NCI-H1105 (cell line): ENCODE results near the gene XXYLT1.
"Not testable (repeated sequence)": the region's sequence is repeated elsewhere in the genome, so short reads cannot be mapped to it uniquely, and the experiment has no call there.

Source experiments
- DNase-seq: peaks from one replicate; lab custom pipeline; 2025; lab: John Stamatoyannopoulos, UW

Gene XXYLT1

DNA sequence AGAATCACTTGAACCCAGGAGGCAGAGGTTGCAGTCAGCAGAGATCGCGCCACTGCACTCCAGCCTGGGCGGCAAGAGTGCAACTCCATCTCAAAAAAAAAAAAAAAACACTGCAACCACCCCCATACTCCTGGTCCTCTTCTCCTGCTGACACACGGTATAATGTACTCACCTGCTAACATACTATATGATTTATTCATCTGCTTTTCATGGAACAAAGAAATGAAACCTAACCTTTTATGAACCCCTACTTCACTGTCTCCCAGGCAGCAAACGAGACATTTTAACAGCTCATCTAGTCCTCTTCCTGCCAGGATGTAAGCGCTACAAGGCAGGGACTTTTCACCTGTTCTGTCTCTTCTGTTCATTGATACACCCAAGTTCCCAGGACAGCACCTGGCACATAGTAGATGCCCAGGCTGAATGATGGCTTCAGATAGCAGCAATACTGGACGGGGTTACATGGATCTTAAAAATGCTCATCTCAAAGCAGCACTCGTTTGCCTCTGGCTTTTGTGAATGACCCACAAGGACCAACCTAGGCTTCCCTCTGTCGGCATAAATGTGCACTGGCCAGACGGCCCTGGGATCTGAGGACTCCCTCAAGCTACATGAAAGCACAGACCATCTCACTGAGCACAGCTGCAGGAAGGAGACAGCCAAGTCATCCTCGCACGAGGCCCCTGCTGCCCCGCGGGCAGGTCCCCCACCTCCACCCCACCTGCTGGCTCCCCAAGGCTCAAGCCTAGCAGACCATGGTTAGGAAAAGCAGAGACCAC lies 20.3 kb downstream of the XXYLT1 start:
- DNase-seq, result peak; percentile 21

DNA sequence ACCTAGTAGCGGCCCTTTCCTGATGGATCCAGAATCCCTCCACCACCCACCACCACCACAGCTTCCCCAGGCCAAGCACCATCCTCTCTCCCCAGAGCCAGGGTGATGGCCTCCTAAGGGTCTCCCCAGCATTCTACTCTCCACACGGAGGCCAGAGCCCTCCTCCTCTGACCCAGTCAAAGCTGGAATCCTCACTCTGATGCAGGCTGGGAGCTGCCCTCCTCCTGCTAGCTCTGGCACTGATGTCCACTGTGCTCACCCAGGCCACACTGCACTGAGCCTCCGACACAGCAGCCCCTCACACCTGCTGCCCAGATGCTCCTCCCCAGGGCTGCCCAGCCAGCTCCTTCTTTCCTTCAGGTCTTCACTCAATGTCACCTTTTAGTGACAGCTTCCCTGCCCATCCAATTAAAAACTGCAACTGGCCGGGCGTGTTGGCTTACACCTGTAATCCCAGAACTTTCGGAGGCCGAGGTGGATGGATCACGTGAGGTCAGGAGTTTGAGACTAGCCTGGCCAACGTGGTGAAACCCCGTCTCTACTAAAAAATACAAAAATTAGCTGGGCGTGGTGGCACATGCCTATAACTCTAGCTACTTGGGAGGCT lies 21.0 kb downstream of the XXYLT1 start:
- no peak for DNase-seq

DNA sequence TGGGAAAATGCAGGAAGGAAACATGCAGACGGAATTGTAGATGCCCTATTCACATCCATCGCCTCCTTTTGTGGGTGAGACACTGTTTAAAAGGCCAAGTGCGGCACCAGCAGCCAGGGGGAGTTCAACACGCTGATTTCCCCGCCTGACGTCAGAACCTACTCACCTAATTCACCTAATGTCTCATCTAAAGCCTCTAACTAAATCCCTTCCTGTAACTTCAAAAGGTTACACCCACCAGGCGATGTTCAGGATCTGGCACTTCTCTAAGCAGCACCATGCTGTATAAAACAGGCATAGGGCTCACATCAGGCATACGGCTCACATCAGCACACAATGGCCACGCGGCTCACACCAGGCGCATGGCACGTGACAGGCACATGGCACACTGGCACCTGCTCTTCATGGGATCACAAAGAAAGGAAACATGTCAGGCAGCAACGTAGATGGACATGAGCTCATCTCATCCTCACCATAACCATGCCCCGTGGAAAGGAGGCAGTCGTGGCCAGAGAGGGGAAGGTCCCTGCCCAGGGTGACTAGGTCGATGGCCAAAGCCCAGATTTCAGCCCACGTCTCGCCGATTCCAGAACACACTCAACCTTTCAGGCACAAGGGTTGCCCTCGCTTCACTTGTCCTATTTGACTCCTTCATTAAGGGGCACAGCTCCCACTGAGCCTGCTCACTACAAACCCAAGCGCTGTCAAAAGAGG lies 21.7 kb downstream of the XXYLT1 start:
- no peak for DNase-seq

DNA sequence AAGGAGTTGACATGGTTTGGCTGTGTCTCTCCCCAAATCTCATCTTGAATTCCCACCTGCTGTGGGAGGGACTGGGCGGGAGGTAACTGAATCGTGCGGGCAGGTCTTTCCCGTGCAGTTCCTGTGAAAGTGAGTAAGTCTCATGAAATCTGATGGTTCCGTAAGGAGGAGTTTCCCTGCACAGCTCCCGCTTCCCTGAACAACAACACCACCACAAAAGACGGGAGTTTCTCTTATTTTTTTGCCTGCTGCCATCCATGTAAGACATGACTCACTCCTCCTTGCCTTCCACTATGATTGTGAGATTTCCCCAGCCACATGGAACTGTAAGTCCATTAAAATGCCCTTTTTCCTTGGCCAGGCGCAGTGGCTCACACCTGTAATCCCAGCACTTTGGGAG lies 22.7 kb downstream of the XXYLT1 start:
- no peak for DNase-seq

DNA sequence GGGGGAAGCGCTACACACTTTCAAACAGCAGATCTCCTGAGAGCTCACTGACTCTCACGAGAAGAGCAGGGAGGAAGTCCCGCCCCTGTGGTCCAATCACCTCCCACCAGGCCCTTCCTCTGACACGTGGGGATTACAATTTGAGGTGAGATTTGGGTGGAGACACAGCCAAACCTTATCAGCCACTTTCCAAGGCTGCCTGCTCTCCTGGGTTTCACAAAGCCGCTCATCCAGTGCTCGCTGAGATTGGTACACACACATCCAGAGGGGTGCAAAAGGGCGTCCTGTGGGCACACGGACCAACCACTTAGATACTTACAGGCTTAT lies 23.1 kb downstream of the XXYLT1 start:
- DNase-seq, result no peak

DNA sequence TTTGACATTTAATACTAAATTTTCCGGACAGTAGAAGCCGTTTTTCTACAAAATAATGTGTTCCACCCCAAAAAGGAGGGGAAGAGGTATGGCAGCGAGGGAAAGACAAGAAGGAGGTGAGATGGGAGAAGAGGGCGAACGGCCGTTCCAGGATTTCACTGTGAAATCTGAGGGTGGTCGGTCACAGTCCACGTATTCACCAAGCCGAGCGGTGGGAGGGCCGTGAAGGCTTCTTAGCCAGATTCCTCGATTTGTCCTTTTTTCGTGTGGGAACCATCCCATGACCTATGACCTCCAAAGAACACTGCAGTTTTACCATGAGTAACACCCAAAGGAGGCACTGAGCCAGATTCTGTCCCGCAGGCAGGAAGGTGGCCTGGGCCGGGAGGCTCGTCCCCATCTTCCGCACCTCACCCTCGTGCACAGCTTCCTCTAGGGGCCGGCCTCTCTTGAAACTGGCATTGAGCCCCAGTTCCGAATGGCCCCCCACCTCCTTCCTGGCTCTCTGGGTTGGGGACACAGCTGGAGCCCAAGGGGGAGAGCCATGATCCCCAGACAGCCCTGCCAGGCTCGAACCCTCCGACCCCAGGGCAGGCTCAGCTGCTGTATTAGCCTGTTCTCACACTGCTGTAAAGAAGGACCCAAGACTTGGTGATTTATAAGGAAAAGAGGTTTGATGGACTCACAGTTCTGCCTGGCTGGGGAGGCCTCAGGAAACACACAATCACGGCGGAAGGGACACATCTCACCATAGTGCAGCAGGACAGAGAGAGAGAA lies 23.7 kb downstream of the XXYLT1 start:
- no peak for DNase-seq

DNA sequence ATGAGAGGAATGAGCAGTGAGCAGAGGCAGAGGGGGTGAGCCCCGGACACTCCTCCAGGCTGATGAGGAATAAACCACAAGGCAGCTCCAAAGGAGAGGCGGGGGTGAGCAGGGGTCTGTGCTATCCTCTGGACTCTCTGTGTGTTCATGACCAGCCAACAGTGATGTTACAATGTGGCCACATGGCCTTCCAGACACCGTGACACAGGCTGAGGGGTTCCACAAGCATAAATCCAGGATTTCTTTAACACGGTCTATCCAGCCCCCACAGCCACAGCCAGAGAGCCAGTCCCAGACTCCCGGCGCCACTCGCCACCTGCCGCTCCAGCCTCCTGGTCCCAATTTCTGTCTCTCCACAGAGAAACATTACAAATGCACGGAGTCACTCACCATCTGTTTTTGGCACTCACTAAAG lies 24.4 kb downstream of the XXYLT1 start:
- no peak for DNase-seq

DNA sequence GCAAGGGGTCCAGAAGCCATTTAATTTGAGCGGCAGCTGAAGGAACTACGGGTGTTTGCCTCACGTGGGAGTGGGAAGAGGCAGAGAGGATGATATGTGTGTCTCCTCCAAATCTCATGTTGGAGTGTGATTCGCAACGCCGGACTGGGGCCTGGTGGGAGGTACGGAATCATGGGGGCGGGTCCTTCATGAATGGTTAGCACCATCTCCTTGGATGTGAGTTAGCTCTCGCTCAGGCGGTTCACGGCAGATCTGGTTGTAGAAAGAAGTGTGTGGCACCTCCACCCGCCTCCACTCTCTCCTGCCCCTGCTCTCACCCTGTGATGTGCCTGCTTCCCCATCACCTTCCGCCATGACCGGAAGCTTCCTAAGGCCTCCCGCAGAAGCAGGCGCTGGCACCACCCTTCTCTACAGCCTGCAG lies 25.4 kb downstream of the XXYLT1 start:
- no peak for DNase-seq

DNA sequence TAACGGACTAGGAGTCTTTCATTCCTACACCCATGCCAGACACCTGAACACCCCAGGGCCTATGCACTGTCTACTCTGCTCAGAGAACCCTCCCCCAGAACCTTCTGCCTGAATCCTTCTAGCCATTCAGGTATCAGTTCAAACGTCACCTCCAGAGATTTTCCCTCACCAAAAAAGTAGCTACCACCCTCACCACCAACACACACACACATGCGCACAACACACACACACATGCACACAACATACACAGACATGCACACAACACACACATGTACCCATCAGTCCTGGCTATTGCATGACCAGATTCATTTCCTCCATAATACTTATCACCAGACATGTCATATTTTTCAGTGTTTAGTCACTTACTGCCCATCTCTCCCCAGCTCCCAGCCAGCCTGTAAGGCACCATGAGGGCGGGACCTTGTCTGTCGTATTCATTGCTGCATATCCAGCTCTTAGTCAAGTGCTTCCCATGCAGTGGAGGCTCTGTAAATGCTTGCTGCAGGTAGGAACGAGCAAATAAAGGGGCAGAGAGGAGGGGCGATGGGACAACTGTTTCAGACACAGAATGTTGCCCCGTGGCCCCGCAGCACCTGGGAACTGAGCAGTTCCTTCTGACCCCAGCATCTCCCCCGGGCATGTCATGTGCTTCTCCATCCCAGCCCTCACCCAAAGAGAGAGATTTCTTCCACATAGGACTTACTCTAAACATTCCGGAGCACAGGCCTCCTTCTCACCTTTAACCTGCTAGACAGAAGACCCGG lies 29.2 kb downstream of the XXYLT1 start:
- no peak for DNase-seq

DNA sequence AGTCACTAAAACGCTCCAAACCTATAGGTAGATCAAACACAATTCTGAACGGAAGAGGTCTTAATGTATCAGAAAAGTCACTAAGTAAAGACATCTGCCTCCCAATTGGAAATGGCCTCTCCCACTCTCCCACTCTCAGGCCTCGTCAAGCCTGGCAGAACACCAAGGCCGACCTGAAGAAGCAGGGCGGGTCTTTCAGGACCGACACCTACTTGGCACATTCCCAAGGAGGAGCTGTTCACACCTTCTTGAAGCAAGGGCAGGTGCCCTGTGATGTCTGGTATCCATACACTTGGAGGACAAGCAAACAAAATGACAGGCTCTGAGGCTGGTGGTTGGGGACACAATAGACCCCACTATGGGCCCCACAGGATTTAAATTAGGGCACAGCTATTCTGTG lies 30.0 kb downstream of the XXYLT1 start:
- no peak for DNase-seq

DNA sequence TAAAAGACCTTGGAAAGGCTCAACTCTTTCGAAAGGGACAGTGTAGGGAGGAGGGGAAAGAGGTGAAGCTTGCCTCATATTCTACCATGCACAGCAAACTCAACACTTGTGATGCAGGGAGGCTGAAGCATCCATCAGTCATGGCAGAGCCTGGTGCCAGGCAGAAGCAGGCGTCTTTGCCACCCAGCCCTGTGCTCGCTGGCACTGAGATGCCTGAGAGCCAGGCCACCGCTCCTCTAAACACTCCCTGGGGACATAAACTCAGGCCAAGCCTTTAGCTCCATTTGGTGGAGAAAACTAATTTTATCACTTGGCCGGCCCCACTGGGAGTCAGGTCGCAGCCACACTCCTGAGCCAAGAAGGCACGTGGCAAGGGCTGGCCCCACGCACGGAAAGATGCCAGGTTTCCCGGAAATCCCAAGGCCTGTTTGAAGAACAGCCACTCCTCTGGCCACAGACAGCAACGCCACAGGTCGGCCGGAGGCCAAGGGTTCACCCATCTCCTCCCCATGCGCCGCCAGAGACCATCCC lies 30.7 kb downstream of the XXYLT1 start:
- no peak for DNase-seq

DNA sequence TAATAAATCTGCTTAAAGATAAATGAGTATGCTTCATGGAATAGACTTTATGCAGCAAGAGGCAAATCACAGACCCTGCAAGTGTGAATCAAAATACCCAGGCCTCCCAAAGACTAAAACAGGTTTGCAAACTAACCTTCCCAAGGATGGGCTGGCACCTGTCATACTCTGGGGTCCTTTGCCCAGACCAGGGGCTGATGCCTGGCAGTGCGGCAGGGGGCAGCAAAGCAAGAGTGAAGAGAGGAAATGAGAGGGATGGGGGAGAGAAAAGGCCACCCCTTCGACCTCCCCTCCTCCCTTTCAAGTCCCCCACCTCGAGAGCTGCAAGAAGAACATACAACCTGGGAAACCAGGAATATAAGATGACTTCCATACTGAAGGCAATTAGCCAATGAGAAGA lies 31.8 kb downstream of the XXYLT1 start:
- no peak for DNase-seq

DNA sequence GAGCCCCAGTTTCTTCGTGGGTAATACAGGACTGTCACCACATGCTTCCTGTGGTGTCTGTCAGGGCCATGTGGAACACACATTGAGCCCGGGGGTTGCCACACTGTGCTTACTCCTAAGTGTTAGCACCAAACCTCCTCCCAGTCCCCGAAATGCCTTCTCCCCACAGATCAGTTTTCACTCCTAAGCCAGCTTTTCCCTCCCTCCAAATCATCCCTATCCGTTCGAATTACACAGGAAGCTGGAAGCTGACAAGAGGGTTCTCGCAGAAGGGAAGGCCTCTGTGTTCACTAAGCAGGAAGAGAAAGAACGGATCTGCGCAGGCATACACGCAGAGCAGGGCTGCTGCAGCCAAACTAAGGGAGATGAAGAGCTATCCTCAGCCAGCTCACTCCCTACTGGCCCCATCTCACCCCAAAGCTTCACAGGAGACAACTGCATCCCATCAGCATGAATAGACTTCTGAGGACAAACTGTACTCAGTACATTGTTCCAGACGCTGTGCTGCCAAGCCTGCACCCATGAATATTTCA lies 32.3 kb downstream of the XXYLT1 start:
- no peak for DNase-seq

DNA sequence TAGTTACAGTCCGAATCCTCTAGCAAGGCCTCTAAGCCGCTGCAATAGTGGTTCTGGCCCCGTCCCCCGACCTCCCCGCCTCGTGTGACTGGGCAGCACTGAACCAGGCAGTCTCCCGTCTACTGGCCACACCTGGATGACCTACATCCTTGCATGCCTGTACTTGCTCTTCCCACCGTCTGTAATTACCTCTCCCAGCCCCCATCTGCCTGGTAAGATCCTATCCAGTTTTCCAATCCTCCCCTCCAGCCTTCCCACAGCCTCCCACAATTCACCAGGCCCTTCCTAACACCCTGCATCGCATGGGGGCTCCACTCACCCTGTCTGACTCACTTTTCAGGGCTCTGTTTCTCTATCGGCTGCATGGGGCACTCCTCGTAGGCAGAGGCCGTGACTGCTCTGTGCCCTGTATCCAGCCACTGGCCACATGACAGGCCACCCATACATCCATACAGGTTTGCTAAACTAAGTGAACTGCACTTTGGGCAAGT lies 32.8 kb downstream of the XXYLT1 start:
- DNase-seq, result no peak

DNA sequence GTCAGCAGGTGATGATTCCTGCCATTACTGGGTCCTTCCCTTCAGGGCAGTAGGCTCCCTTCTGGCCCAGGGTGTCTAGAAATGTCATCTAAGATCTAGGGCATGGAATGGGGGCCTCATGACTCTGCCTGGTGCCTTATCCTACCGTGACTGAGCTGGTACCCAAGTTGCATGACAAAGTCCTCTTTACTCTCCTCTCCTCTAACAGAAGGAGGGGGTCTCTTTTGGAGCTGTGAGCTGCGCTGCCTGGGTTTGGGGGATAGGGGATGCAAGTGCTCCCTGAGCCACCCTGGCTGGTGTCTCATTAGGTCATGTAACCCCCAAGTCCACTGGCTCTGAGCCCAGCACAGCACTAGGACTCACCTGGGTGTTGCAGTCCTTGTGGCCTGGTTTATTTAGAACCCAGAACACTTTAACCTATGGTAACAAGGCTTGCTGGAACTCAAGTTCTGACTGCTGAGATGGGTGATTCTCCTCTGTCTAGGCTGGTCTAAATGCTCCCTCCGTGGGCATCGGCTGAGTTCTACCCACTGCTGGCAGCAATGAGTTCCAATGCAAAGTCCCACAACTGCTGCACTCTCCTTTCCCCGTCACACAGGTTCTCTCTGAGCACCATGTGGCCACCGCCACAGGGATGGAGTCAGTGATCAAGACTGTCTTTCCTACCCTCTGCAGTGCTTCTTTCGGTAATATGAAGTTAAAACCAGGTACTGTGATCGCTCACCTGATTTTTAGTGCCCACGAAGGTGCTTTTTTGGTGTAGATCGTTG lies 34.0 kb downstream of the XXYLT1 start:
- no peak for DNase-seq

DNA sequence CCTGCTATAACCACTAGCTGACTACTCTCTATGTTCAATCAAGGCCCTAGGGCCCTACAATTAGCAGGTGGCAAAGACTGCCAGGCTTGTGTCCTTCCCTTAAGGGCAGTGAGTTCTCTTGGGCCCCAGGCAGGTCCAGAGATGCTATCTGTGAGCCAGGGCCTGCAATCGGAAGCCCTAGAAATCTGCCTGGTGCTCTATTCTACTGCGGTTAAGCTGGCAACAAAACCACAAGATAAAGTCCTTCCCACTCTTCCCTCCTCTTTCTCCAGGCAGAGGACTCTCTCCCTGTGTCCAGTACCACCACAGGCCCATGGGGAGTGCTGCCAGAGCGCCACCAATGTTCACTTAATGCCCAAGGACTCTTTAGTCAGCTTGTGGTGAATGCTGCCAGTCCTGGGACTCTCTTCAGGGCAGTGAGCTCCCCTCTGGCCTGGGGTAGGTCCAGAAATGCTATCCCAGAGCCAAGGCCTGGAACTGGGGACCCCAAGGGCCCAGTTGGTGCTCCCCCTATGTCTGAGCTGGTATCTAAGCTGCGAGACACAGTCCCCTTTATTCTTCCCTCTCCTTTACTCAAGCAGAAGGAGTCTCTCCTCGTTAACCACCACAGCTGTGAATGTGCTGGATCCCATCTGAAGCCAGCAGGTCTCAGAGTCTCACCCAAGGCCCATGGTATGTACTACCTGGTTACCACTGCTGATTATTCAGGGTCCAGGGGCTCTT lies 34.7 kb downstream of the XXYLT1 start:
- no peak for DNase-seq

DNA sequence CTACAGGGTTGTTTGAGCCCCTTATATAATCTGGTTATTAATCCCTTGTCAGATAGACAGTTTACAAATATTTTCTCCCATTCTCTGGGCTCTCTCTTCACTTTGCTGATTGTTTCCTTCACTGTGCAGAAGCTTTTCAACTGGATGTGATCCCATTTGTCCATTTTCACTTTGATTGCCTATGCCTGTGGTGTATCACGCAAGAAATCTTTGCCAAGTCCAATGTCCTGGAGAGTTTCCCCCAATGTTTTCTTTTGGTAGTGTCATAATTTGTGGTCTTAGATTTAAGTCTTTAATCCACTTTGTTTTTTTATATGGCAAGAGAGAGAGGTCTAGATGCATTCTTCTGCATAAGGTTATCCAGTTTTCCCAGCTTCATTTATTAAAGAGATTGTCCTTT lies 40.7 kb downstream of the XXYLT1 start:
- no peak for DNase-seq

DNA sequence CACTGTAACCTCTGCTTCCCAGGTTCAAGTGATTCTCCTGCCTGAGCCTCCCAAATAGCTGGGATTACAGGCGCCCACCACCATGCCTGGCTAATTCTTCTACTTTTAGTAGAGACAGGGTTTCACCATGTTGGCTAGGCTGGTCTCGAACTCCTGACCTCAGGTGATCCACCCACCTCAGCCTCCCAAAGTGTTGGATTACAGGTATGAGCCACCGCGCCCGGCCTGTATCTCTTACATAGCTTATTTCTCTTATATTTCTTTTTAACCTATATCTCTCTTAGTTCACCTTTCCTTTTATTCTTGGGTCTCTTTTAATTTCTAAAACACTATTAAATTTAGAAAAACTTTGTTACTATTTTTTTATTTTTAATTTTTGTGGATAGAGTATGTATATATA lies 42.1 kb downstream of the XXYLT1 start:
- DNase-seq, result not testable (repeated sequence)

DNA sequence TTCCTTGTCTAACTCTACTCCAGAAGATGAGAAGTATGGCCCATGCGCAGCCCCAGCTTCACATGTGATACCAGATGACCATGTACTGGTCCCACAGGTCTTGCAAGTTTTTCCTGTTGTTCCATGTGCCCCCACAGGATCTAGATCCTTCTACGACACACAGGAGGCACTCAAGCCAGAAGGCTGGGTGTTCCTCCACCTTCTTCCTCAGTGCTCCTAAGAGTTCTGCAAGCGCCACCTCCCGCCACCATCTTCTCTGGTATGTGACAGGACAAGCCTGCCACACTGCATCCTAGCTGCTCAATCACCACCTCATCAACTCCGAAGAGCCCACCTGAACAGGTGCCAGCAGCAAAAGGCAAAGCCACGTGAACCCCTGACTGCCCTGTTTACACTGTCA lies 43.1 kb downstream of the XXYLT1 start:
- no peak for DNase-seq
